ENCODE data around the gene CCM2L.

CCM2L gene

GRCh38 chr20:31992086-31992485 is 18.2 kb upstream of the CCM2L start:
- no peak overlapping the region for H2AFZ ChIP-seq (ENCODE audit: insufficient read depth, low read length, poor library complexity)
- WGBS (ENCODE audit: extremely low coverage, insufficient coverage, insufficient read length): no CpG with 5 or more reads among the region's 2 CpGs
- no peak overlapping the region for H4K8ac ChIP-seq (ENCODE audit: low read depth, low read length)
- no peaks in the 10 kb centered on the region for H3K79me1 ChIP-seq (ENCODE audit: low read length)
- H3K9ac ChIP-seq (ENCODE audit: low read length): no peak overlapping the region
- no peak overlapping the region for H3K27ac ChIP-seq (ENCODE audit: low read depth, low read length)
- H2BK120ac ChIP-seq (ENCODE audit: insufficient read depth, low read length, poor library complexity): no peak overlapping the region
- H3K18ac ChIP-seq (ENCODE audit: low read length): no peak overlapping the region
- H3K4me3 ChIP-seq (ENCODE audit: low read depth, low read length): no peak overlapping the region
- H3K23ac ChIP-seq (ENCODE audit: low read length): no peak overlapping the region
- H2BK12ac ChIP-seq (ENCODE audit: low read length): no peak overlapping the region
- no peak overlapping the region for H3K4ac ChIP-seq (ENCODE audit: low read depth, low read length)
- H4K91ac ChIP-seq (ENCODE audit: low read depth, low read length): no peak overlapping the region
- no peaks in the 10 kb centered on the region for H3K36me3 ChIP-seq (ENCODE audit: control insufficient read depth in 1 of 2, insufficient read depth in 2 of 2, low read length in 2 of 2)
- peaks cover 2% of the 10 kb centered on the region for H3K9me3 ChIP-seq (ENCODE audit: insufficient read depth, low read depth, low read length)
- H2BK5ac ChIP-seq (ENCODE audit: low read depth, low read length, poor library complexity): no peak overlapping the region
- H4K12ac ChIP-seq (ENCODE audit: low read depth, low read length): no peak overlapping the region
- no peaks in the 10 kb centered on the region for H3K79me2 ChIP-seq (ENCODE audit: control insufficient read depth, insufficient read depth, low read length, poor library complexity)
- peaks cover 23% of the 10 kb centered on the region for H3K27me3 ChIP-seq (ENCODE audit: insufficient read depth, low read length)
- peaks cover 0 to 5% of the 10 kb centered on the region in 2 experiments for H3K4me1 ChIP-seq (ENCODE audit: control insufficient read depth in 1 of 2, insufficient read depth in 2 of 2, low read length in 2 of 2)
- no peak overlapping the region for H3K4me2 ChIP-seq (ENCODE audit: low read length)
- no peak overlapping the region for H3K14ac ChIP-seq (ENCODE audit: low read length)
- H2AK5ac ChIP-seq (ENCODE audit: low read length): no peak overlapping the region
- no peak for DNase-seq

DNA sequence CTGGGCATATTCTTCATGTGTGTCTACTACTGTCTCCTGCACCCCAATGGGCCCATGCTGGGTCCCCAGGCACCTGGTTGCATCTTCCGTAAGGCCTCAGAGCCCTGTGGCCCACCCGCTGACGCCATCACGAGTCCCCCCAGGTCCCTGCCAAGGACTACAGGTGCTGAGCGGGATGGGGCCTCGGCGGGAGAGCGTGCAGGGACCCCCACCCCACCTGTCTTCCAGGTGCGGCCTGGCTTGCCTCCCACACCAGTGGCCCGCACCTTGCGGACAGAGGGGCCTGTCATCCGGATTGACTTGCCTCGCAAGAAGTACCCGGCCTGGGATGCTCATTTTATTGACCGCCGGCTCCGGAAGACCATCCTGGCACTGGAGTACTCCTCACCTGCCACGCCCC is 13.2 kb upstream of the CCM2L start:
- peaks cover 23% of the 10 kb centered on the region for H3K27me3 ChIP-seq (ENCODE audit: insufficient read depth, low read length)
- H3K4me2 ChIP-seq (ENCODE audit: low read length): no peak overlapping the region
- no peak overlapping the region for H3K9ac ChIP-seq (ENCODE audit: low read length)
- no CpG with 5 or more reads among the region's 18 CpGs for WGBS (ENCODE audit: extremely low coverage, insufficient coverage, insufficient read length)
- no peak overlapping the region for H3K27ac ChIP-seq (ENCODE audit: low read depth, low read length)
- no peak overlapping the region for H2BK12ac ChIP-seq (ENCODE audit: low read length)
- no peaks in the 10 kb centered on the region for H3K36me3 ChIP-seq (ENCODE audit: control insufficient read depth in 1 of 2, insufficient read depth in 2 of 2, low read length in 2 of 2)
- H2AFZ ChIP-seq (ENCODE audit: insufficient read depth, low read length, poor library complexity): no peak overlapping the region
- H4K8ac ChIP-seq (ENCODE audit: low read depth, low read length): no peak overlapping the region
- peaks cover 7% of the 10 kb centered on the region for H3K9me3 ChIP-seq (ENCODE audit: insufficient read depth, low read depth, low read length)
- no peak overlapping the region for H3K4ac ChIP-seq (ENCODE audit: low read depth, low read length)
- H2AK5ac ChIP-seq (ENCODE audit: low read length): no peak overlapping the region
- H4K12ac ChIP-seq (ENCODE audit: low read depth, low read length): no peak overlapping the region
- no peak overlapping the region for H2BK5ac ChIP-seq (ENCODE audit: low read depth, low read length, poor library complexity)
- no peak overlapping the region for H3K18ac ChIP-seq (ENCODE audit: low read length)
- no peak overlapping the region for H3K23ac ChIP-seq (ENCODE audit: low read length)
- no peak overlapping the region for H2BK120ac ChIP-seq (ENCODE audit: insufficient read depth, low read length, poor library complexity)
- no peak overlapping the region for H3K4me3 ChIP-seq (ENCODE audit: low read depth, low read length)
- DNase-seq: no peak
- no peak overlapping the region for H4K91ac ChIP-seq (ENCODE audit: low read depth, low read length)
- H3K79me2 ChIP-seq (ENCODE audit: control insufficient read depth, insufficient read depth, low read length, poor library complexity): no peaks in the 10 kb centered on the region
- H3K4me1 ChIP-seq (ENCODE audit: control insufficient read depth in 1 of 2, insufficient read depth in 2 of 2, low read length in 2 of 2): no peaks in the 10 kb centered on the region
- H3K14ac ChIP-seq (ENCODE audit: low read length): no peak overlapping the region
- H3K79me1 ChIP-seq (ENCODE audit: low read length): no peaks in the 10 kb centered on the region

- Histone ChIP-seq H4K8ac (ENCODE audit: low read depth, low read length) (no peak overlapping the region), H3K4me2 (ENCODE audit: low read length) (no peak overlapping the region), H2AK5ac (ENCODE audit: low read length) (no peak overlapping the region), H4K91ac (ENCODE audit: low read depth, low read length) (no peak overlapping the region), H3K9ac (ENCODE audit: low read length) (no peak overlapping the region), H3K36me3 (ENCODE audit: control insufficient read depth in 1 of 2, insufficient read depth in 2 of 2, low read length in 2 of 2) (no peaks in the 10 kb centered on the region), H2BK12ac (ENCODE audit: low read length) (no peak overlapping the region), H3K27me3 (ENCODE audit: insufficient read depth, low read length) (peaks cover 23% of the 10 kb centered on the region), H3K4me3 (ENCODE audit: low read depth, low read length) (no peak overlapping the region), H2BK120ac (ENCODE audit: insufficient read depth, low read length, poor library complexity) (no peak overlapping the region), H3K23ac (ENCODE audit: low read length) (no peak overlapping the region), H3K27ac (ENCODE audit: low read depth, low read length) (no peak overlapping the region), H3K79me1 (ENCODE audit: low read length) (no peaks in the 10 kb centered on the region), H4K12ac (ENCODE audit: low read depth, low read length) (no peak overlapping the region), H3K4me1 (ENCODE audit: control insufficient read depth in 1 of 2, insufficient read depth in 2 of 2, low read length in 2 of 2) (no peaks in the 10 kb centered on the region), H3K4ac (ENCODE audit: low read depth, low read length) (no peak overlapping the region), H2AFZ (ENCODE audit: insufficient read depth, low read length, poor library complexity) (no peak overlapping the region), H3K79me2 (ENCODE audit: control insufficient read depth, insufficient read depth, low read length, poor library complexity) (no peaks in the 10 kb centered on the region), H3K18ac (ENCODE audit: low read length) (no peak overlapping the region), H3K9me3 (ENCODE audit: insufficient read depth, low read depth, low read length) (peaks cover 7% of the 10 kb centered on the region), H3K14ac (ENCODE audit: low read length) (no peak overlapping the region), H2BK5ac (ENCODE audit: low read depth, low read length, poor library complexity) (no peak overlapping the region)
- no CpG with 5 or more reads among the region's 2 CpGs for WGBS (ENCODE audit: extremely low coverage, insufficient coverage, insufficient read length)
- no peak for DNase-seq
Observed at GRCh38 chr20:31998246-31998645, 12.0 kb upstream of the CCM2L start.

- peaks cover 6% of the 10 kb centered on the region for H3K9me3 ChIP-seq (ENCODE audit: insufficient read depth, low read depth, low read length)
- no peaks in the 10 kb centered on the region for H3K36me3 ChIP-seq (ENCODE audit: control insufficient read depth in 1 of 2, insufficient read depth in 2 of 2, low read length in 2 of 2)
- no peak overlapping the region for H2AK5ac ChIP-seq (ENCODE audit: low read length)
- H3K4ac ChIP-seq (ENCODE audit: low read depth, low read length): no peak overlapping the region
- H2BK5ac ChIP-seq (ENCODE audit: low read depth, low read length, poor library complexity): no peak overlapping the region
- no peak overlapping the region for H3K23ac ChIP-seq (ENCODE audit: low read length)
- no peak overlapping the region for H3K18ac ChIP-seq (ENCODE audit: low read length)
- WGBS (ENCODE audit: extremely low coverage, insufficient coverage, insufficient read length): no CpG with 5 or more reads among the region's 2 CpGs
- no peak overlapping the region for H3K14ac ChIP-seq (ENCODE audit: low read length)
- H3K4me2 ChIP-seq (ENCODE audit: low read length): no peak overlapping the region
- no peak overlapping the region for H3K9ac ChIP-seq (ENCODE audit: low read length)
- peaks cover 0 to 5% of the 10 kb centered on the region in 2 experiments for H3K4me1 ChIP-seq (ENCODE audit: control insufficient read depth in 1 of 2, insufficient read depth in 2 of 2, low read length in 2 of 2)
- DNase-seq: no peak
- no peak overlapping the region for H4K91ac ChIP-seq (ENCODE audit: low read depth, low read length)
- H3K27ac ChIP-seq (ENCODE audit: low read depth, low read length): no peak overlapping the region
- no peak overlapping the region for H4K12ac ChIP-seq (ENCODE audit: low read depth, low read length)
- H3K79me1 ChIP-seq (ENCODE audit: low read length): no peaks in the 10 kb centered on the region
- no peaks in the 10 kb centered on the region for H3K27me3 ChIP-seq (ENCODE audit: insufficient read depth, low read length)
- H2BK120ac ChIP-seq (ENCODE audit: insufficient read depth, low read length, poor library complexity): no peak overlapping the region
- H3K79me2 ChIP-seq (ENCODE audit: control insufficient read depth, insufficient read depth, low read length, poor library complexity): no peaks in the 10 kb centered on the region
- no peak overlapping the region for H4K8ac ChIP-seq (ENCODE audit: low read depth, low read length)
- no peak overlapping the region for H2BK12ac ChIP-seq (ENCODE audit: low read length)
- no peak overlapping the region for H2AFZ ChIP-seq (ENCODE audit: insufficient read depth, low read length, poor library complexity)
- no peak overlapping the region for H3K4me3 ChIP-seq (ENCODE audit: low read depth, low read length)
Observed at GRCh38 chr20:32003325-32003724, 6.9 kb upstream of the CCM2L start.
